PFSK-1 (cell line): Measurements from ENCODE around the gene LRP3.

ENCODE experiments used
- FOXP2 ChIP-seq: optimal IDR thresholded peaks from 2 replicates; pipeline ENCODE3; 2011; ENCODE audit warnings: borderline replicate concordance, control low read depth, inconsistent platforms; ENCODE audit not compliant: insufficient read depth; ENCODE audit errors: extremely low read length, extremely low read depth
- POLR2AphosphoS5 ChIP-seq: IDR thresholded peaks from 2 replicates; pipeline ENCODE4 v1.6.1; 2012; ENCODE audit warnings: low read depth, mild to moderate bottlenecking, control low read depth, low read length, moderate library complexity
- REST ChIP-seq, 2 experiments: IDR thresholded peaks; 2 replicates each; pipeline versions ENCODE4 v1.6.1 to v1.8.0; 2011 to 2012; ENCODE audit warnings: low read depth in 2 of 2, low read length in 2 of 2, control low read depth in 1 of 2, inconsistent platforms in 1 of 2, mild to moderate bottlenecking in 1 of 2, moderate library complexity in 1 of 2; ENCODE audit not compliant: insufficient read depth in 1 of 2
- SIN3A ChIP-seq: IDR thresholded peaks from 2 replicates; pipeline ENCODE4 v1.6.1; 2012; ENCODE audit warnings: mild to moderate bottlenecking, low read length, moderate library complexity, borderline replicate concordance; ENCODE audit not compliant: insufficient read depth
- TAF1 ChIP-seq: IDR thresholded peaks from 2 replicates; pipeline ENCODE4 v1.6.1; 2012; ENCODE audit warnings: low read length, control low read depth, borderline replicate concordance; ENCODE audit not compliant: insufficient read depth

The LRP3 gene

GRCh38 chr19:33234736-33235135 is 40.6 kb downstream of the LRP3 start:
- no peak for TF ChIP-seq REST (IDR thresholded peaks at IDR 0.05; ENCODE audit: insufficient read depth in 1 of 2, low read depth in 2 of 2, low read length in 2 of 2)
- no peak for TF ChIP-seq FOXP2
- no peak for TF ChIP-seq POLR2AphosphoS5
- no peak for TF ChIP-seq TAF1
- no peak for TF ChIP-seq SIN3A

GRCh38 chr19:33235269-33235995 is 41.3 kb downstream of the LRP3 start:
- no peak for TF ChIP-seq TAF1
- no peak for TF ChIP-seq SIN3A
- no peak for TF ChIP-seq REST (IDR thresholded peaks at IDR 0.05; ENCODE audit: insufficient read depth in 1 of 2, low read depth in 2 of 2, low read length in 2 of 2)
- TF ChIP-seq POLR2AphosphoS5: no peak

GRCh38 chr19:33235996-33236350 is 41.8 kb downstream of the LRP3 start:
- TF ChIP-seq FOXP2 (no peak), REST (IDR thresholded peaks at IDR 0.05; ENCODE audit: insufficient read depth in 1 of 2, low read depth in 2 of 2, low read length in 2 of 2) (no peak), TAF1 (no peak)

- no peak for TF ChIP-seq POLR2AphosphoS5
- TF ChIP-seq TAF1: no peak
- no peak for TF ChIP-seq FOXP2
- TF ChIP-seq REST (IDR thresholded peaks at IDR 0.05; ENCODE audit: insufficient read depth in 1 of 2, low read depth in 2 of 2, low read length in 2 of 2): no peak
- no peak for TF ChIP-seq SIN3A
Observed at GRCh38 chr19:33236696-33237390, 42.7 kb downstream of the LRP3 start.
